GM11168 (cell line): ENCODE results near the gene MAML2.

ENCODE experiments used
- in situ Hi-C: fragments of 300-500 bp; cut with MboI; formaldehyde crosslinking; loops from one replicate; pipeline ENCODE4 v1.12.0; 2022; ENCODE audit warnings: low sequenced_read_pairs; ENCODE audit not compliant: unreplicated experiment

MAML2 gene

DNA sequence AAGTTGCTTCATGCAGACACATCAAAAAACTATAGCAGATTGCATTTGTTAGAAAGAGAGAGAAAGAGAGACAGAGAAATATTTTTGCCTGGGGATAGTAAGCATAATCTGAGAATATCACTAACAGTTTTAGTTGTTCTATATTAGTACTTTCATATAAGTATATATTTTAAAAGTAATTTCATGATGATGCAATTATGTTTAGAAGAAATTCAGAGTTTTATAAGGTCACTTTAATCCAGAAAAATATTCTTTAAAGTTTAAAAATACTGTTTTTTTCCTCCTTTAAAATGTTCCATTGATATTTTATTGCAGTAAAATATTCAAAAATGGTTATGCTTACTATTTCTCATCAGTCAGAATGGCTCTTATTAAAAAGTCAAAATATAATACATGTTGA is 332.3 kb downstream of the MAML2 start:
- in situ Hi-C loops = no loop called here

- in situ Hi-C loops = no loop called here
These were observed 334.8 kb downstream of the MAML2 start for GRCh38 chr11:96008161-96008720.

DNA sequence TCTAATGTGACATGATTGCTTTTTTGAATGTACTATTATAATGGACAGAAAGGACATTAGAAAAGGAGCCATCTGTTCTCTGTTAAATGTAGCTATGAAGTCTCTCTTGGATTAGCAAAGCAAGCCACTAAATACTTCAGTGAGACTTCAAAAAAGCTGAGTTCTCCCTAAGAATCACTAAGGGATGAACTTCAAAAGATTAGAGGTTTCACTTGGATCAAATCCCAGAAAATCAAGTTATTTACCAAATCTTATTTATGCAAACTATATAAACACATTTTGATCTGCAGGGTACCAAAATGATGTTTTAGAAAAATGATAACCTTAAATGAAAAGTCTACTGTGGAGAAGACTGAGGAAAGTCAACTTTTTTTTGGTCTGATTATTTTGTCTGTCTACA is 337.0 kb downstream of the MAML2 start:
- in situ Hi-C loops = no loop called here

GRCh38 chr11:96004862-96005261 is 338.1 kb downstream of the MAML2 start:
- in situ Hi-C loops = no loop called here

GRCh38 chr11:96002754-96003290 is 340.2 kb downstream of the MAML2 start:
- in situ Hi-C loops = no loop called here

- in situ Hi-C loops = no loop called here
These were observed 340.7 kb downstream of the MAML2 start for GRCh38 chr11:96002339-96002738.

DNA sequence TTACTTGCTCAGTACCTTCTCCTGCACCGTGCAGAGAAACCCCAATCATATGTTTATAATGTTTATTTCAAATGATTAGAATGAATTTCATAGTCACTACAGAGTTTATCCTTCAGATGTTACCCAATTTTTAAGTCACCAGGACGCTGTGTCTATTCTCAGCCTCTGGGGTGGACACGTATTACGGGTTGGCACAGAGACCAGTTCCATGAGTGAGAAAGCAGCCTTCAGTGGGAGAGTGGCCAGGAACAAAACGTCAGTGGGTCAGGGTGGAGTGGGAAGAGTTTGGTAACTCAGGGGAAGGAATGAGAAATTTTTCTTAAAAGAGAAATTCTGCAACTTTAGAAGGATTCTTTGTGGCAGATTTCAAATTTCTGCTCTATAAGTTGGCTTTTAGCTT is 342.0 kb downstream of the MAML2 start:
- in situ Hi-C loops = no loop called here

- in situ Hi-C loops = no loop called here
These were observed 343.1 kb downstream of the MAML2 start for GRCh38 chr11:95999711-96000406.

DNA sequence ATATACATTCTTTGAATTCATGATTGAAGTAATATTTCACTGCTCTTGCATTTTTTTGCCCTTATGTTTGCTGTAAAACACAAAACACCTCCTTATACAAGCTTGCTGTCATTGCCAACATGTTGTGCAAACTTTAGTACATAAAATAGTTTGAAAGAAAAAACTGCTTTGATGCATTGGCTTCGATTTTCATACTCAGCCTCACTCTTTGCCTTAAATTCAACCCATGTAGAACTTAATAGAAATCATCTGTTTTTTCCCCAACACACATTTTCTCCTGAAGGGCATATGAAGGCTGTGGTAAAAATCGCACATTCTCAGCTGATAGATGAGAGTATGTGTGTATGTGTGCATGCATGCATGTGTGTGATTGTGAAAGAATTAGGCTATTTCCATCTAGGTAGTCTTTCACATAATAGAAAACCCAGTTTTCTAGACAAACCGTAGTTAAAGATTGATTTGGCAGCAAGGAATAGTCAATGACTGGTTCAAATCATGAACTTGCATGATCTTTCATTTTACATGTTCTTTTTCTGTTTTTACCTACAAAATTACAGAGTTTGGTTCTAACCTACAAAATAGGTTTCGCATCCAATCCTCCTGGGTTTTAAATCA is 346.3 kb downstream of the MAML2 start:
- in situ Hi-C loops = no loop called here

DNA sequence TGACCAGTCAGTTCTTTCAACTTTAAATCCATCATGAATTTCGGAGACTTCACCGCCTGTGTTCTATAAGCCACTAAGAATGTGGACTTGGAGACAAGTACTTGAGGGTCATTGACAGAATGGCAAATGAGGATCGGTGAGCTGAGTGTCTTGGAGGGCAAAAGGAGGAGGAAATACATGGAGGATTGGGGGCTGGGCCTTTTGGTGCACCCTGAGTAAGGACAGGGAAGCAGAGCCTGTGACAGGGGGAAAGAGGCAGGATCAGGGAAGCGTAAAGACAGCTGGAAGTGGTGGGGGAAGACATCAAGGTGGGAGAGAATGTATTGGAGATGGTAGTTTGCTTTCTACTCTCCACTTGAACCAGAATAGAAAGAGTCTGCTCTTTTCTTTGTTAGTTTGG is 348.7 kb downstream of the MAML2 start:
- in situ Hi-C loops = no loop called here

DNA sequence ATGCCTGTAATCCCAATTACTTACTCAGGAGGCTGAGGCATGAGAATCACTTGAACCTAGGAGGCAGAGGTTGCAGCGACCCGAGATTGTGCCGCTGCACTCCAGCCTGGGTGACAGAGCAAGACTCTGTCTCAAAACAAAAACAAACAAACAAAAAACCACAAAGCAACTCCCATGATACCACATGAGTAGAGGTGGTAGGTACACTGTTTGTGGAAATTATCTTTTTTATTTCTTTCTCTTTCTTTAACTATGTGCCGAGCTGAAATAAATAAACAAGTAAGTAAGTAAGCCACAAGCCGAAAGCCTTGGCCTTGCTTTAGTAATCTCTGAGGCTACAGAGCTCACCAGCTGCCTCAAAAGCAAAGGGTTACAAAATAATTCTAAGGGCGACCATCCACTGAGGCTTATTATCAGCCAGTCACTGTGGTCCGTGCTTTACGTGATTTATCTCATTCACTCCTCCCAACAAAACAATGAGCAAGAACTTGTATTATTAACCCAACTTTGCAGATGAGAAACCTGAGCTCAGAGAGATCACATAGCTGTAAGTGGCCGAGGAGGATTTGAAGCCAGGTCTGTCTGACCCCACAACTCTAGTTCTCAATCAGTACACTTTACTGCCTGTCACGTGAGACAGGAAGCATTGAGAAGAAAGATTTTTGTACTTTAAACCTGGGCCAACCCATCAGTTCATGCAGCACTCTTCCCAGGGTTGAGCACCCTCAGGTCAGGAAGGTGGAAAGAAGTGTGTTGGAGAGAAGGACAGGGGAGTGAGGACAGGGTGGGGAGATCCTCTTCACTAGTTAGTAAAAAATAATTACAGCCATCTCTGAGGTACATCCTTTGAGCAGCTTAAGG is 349.3 kb downstream of the MAML2 start:
- in situ Hi-C loops = no loop called here

DNA sequence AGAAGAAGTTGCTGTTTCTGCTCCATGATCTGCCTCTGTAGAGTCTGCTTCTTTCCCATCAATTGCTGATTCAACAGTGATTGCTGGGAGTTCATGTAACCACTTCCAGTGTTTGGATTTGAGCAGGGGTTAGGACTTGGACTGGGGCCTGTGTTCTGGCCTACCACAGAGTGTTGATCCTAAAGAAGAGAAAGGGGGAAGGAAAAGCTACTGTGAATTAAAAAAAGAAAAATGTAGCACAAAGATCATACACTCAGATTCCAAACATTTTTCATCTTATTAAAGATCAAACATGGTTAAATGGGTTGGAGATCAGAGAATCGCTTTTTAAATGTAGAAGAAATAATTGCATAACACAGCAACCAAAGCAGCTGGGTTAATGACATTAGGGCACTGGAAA is 351.4 kb downstream of the MAML2 start:
- in situ Hi-C loops = no loop called here

DNA sequence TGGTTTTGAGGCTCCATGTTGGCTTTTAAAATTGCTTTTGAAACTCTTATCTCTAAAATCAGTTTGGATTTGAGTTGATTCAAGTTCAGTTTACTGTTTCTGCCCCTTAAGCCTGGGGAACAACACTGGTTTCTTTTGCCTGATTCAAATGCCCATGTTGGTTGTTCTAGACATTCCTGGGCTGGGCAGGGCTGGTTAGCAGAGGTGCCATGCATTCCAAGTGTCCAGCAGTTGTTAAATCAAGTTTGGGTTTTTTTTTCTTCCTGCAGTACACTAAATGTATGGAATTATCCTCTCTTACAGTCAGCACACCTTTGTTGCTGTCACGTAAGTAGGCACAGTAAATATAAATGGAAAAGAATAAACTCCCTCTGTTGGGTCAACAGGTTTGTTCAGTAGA is 351.9 kb downstream of the MAML2 start:
- in situ Hi-C loops = no loop called here

- in situ Hi-C loops = no loop called here
These were observed 353.2 kb downstream of the MAML2 start for GRCh38 chr11:95989780-95990179.

GRCh38 chr11:95989076-95989605 is 353.9 kb downstream of the MAML2 start:
- in situ Hi-C loops = no loop called here

DNA sequence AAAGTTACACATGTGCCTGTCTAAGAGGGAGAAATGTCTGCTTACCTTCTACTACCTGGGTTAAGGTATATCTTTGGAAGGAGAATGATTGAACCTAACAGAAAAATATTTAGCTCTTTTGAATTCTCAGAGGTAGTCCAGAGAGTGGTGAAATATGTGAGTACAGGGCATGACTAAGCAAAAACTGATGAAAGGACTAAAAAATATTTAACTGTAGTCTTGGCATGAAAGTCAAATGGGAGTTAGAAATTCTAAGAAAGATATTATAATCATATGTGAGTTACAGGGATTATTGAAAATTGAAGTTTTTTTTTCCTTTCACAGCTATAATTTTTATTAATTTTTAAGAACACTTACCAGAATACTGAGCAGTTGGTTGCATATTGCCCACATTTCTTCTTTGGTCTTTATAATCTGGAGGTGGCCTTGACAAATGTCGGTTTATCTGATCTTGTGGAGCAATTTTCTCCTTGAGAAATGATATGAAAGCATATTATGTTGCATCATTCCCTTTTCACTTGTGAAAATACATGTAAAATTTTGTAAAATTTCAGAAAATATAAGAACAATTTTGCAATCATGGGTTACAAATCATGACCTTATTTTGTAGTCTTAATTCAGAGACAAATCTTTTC is 357.7 kb downstream of the MAML2 start:
- in situ Hi-C loops = no loop called here

GRCh38 chr11:95984072-95984471 is 358.9 kb downstream of the MAML2 start:
- in situ Hi-C loops = no loop called here

DNA sequence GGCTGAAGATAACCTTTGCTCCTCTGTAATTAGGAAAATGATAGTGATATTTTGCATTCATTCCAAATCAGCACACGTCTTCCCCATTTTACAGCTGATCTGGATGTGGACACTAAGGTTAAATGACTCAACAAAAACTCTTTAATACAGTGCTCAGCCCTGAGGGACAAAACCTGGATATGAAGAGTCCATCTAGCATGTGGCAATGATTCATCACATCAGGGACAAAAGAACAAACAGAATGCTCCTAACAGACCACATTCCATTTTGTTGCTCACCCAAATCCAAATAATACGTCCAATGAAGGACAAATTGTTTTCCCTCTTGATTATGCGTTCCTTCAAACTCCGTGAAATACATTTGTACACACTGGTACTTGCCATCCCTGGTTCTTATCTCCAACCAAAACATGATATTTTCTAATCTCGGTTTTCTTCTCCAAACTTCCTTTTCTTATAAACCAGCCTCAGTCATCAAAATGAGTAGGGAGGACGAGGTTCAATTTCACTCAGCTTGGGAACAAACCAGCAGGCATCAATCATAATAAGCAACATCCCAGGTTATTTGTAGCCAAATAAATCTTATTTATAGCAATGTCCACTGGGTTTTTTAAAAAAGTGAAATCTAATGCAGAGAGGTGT is 365.3 kb downstream of the MAML2 start:
- in situ Hi-C loops = no loop called here

DNA sequence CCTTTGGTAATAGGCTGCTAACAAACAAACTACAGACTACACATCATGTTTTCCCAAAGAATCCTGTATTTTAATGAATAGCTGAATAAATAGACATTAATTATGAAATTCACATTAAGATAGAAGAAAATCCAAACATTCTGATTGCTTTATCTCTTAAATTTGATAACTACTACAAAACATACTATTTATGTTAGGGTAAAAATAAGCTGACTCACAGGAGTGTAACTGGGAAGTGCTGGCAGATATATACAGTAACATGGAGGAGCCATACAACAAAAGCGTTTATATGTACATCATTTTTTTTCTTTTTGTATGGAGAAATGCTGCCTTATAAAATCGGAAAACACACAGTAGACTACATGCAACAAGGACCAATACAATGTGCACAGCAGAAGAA is 366.4 kb downstream of the MAML2 start:
- in situ Hi-C loops = no loop called here

- in situ Hi-C loops = no loop called here
These were observed 367.7 kb downstream of the MAML2 start for GRCh38 chr11:95975343-95975742.
